HG02943 (cell line): ENCODE results near the gene CSAD.
"Not testable (repeated sequence)": the region's sequence is repeated elsewhere in the genome, so short reads cannot be mapped to it uniquely, and the experiment has no call there.

Experiments
- ATAC-seq: cut with Tn5 transposase; IDR thresholded peaks from one replicate; pipeline ENCODE4 v1.9.1; 2021; ENCODE audit warnings: mild to moderate bottlenecking, low read depth, moderate library complexity; ENCODE audit not compliant: unreplicated experiment

Gene CSAD

DNA sequence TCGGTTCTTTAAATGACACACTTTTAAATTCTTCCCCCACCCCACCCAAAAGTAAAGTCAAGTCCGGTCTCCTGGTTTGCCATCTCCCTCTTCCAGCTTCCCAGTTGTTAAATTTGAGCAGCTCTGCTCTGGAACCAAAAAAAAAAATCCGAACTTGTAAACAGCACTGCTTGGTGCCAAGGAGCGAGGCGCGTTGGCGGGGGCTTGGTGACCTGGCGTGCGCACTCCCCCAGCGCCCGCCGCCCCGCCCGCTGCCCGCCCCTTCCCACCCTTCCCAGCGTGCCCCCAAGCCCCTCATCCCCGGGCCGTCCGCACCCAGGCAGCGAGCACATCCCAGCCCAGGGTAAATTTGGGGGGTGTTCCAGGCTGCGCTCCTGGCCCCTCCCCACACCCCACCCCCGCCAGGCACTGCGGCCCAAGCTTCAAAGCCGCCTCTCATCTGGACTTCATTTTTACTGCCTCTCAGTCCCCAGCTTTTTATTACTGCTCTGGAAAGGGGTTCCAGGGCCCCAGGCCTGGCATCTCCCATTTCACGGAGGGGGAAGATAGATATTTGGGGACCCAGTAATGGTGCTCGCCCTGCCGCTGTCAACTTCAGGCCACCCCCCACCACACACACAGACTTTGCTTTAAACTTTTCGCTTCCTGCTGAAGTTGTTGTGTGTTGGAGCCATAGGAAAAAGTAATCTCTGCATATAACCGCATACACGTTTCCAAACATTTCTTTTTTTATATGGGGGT lies 38.0 kb upstream of the CSAD start:
- no peak for ATAC-seq

GRCh38 chr12:53217931-53218307 lies 37.2 kb upstream of the CSAD start:
- no peak for ATAC-seq

DNA sequence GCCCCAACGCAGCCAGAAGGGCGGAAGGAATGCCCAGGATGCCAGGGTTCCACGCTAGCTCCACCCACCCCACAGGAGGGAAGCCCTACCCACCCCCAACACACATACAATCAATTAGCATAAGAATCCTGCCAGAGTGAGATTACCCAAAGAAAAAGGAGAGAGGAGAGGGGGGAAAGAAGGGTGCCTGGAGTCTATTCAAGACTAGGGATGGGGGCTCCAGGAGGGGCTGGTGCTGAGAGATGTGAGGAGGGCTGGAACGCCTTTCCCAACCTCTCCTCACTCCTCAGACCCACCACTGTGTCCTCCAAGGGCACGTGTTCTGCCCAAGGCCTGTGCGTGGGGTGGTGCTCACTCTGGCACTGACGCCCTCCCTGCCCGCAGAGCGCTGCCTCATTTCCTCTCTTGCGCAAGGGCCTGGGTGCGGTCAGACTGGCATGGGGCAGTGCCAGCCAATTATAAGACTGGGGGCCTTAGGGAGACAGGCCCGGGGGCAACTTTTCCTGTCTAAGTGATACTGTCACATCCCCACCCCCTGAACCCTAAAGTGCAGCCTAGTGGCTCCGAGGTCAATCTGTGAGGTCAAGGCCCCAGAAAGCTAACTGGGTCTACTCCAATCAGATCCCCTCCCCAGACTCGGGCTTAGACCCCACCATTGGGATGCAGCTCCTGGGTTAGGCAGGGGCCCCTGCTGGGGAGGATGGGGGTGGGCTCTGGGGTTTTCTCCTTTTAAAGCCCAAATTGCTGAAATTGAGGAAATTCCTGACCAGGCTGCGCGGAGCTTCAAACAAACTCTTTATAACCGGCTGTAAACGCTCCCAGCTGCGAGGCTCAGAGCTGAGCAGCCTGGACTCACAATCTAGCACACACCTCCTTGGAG lies 36.6 kb upstream of the CSAD start:
- ATAC-seq = no peak

DNA sequence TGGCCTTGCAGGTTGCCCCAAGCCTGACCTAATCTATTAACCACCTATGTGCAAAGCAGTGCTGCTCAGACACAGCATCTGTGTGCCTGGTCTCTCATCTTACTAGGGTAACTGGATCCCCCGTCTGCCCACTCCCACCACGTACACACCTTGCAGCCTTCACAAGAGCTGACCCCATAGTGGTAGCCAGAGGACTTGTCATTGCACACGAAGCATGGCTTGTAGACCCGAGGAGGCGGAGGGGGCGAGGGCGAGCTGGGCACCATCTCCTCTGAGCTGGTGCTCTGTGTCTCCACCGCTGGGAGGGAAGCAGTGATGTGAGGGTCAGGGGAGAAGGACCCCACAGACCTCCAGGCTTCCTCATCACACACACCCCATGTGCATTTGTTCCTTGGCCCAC lies 34.8 kb upstream of the CSAD start:
- ATAC-seq = no peak

DNA sequence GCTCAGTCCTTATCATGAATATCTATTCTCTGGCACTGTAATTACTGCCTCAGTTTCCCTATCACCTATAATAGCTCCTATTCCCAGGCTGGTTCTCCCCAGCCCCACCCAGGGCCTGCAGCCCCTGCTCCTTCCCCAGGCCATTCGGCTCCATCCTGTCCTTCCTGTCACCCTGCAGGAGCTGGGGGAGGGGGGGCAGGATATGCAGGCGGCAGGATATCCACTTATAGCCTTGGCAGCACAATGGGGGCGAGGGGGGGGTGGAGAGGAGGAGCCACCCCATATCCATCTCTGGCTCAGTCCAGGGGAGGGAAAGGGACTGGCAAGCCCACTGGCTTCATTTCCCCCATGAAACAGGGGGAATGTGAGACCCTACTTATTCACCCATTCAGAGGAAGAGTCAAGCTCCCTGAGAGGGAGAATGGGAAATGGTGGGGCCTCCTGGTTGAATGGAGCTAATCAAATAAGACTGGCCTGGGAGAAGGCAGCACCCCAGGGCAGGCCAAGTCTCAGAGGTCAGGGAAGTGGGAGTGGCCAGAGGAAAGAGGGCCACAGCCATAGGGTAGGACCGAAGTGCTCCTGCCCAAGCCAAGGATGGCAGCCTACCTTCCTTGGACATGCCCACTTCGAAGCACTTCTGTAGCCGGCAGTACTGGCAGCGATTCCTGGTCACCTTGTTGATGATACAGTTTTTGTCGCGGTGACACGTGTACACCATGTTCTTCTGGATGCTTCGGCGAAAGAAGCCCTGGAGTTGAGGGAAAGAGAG lies 34.1 kb upstream of the CSAD start:
- ATAC-seq = no peak

DNA sequence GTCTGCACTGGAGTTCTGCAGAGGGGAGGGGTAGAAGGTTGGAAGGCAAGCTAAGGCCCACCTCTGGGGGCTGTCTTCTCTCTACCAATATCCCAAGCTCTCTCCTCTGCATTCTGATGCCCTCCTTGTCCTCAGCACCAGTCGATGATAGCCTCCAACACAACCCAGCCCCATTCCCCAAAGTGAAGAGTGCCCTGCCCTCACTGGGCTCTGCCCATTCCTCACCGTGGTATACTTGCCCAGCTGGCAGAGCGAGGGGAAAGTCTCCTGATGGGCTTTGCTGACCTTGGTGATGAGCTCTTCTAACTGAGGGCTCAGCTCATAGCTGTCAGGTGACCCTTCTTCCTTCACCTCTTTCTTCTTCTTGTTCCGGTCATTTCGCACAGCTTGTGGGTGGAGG lies 33.5 kb upstream of the CSAD start:
- no peak for ATAC-seq

DNA sequence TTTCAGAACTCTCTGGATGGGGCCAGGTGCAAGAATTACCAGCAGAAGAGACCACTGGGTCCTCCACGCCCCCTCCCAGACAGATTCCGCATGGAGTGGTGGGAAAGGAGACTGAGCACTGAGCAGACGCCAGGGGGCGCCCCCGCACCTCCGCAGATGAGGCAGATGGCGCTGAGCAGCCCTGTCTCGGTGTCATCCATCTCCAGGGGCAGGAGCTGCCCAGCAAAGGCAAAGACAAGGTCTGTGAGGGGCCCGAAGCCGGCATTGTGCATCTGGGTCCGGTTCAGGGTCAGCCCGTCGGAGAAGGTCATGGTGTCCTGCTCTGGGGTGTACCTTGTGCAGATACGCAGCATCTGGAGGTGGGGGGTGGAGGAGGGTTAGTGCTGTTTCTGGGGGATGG lies 32.6 kb upstream of the CSAD start:
- no peak for ATAC-seq

GRCh38 chr12:53212931-53213330 lies 32.2 kb upstream of the CSAD start:
- ATAC-seq = no peak

DNA sequence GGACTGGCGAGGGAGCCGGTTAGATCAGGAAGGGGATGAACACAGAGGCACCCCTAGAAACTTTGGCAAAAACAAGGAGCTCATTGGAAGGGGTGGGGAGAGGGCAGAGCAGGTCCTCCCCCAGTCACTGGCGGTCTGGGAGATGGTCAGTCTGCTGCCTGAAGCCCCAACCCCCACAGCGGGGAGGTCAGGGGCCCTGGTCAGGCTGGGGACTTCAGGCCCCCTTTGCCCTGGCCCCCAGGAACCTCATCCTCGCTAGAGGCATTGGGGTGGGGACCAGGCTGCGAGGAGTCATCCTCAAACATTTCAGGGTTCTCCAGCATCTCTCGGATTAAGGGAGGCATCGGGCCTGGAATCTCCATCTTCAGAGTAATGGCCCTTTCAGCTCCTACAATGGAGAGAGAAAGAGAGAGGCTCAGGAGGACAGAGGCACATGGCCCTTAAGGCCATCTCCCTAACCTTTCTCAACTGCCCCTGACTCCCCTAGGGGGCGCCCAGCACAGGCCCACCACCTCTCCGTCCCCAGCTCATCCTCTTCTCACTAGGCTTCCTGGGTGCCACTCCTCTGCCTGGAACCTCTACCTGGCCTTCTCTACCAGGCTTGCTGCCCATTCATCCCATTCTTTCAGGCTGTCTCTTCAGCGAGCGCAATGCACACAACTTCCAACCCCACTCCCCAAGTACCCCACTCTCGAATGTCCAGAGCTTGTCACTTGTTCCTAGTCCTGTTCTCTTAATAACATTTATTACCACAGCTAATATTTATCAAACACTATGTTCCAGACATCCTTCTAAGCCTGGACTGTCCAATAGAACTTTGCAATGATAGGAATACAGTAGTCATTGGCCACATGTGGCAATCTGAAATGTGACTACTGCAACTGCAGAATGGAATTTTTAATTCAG lies 31.0 kb upstream of the CSAD start:
- ATAC-seq = no peak

- ATAC-seq = no peak
These were observed 30.1 kb upstream of the CSAD start for GRCh38 chr12:53210843-53211242.

DNA sequence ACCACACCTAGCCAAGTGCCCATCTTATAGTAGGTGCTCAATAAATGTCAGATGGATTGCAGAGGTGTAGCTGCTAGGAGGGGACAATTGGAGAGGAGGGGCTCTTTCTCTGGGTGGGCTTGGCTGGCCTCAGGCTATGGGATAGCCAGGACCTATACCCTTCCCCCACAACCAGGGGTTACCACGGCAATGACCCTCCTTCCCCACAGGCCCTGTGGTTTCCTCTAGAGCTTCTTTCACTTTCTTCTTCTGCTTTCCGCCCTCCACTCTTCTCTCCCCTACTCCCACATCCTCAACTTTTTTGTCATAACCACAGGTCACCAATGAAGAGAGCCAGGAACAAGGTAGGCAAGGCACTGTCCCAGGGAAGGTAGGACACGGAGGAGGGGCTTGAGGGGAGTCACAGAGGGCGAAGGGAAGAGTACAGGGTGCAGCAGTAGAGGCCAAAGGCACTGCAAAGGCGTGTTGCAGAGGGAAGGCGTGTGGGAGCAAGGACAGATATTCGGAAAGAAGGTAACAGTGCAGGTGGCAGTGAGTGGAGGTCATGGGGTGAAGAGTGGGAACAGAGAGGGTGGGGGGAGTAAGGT lies 28.2 kb upstream of the CSAD start:
- ATAC-seq = no peak

- no peak for ATAC-seq
These were observed 27.7 kb upstream of the CSAD start for GRCh38 chr12:53208435-53208834.

- no peak for ATAC-seq
These were observed 26.3 kb upstream of the CSAD start, which contains the start of gene ITGB7 for GRCh38 chr12:53207042-53207441. Gene ITGB7 (minus strand): TSS chr12:53207251. CDS start chr12:53200443, 6,808 bp downstream.

DNA sequence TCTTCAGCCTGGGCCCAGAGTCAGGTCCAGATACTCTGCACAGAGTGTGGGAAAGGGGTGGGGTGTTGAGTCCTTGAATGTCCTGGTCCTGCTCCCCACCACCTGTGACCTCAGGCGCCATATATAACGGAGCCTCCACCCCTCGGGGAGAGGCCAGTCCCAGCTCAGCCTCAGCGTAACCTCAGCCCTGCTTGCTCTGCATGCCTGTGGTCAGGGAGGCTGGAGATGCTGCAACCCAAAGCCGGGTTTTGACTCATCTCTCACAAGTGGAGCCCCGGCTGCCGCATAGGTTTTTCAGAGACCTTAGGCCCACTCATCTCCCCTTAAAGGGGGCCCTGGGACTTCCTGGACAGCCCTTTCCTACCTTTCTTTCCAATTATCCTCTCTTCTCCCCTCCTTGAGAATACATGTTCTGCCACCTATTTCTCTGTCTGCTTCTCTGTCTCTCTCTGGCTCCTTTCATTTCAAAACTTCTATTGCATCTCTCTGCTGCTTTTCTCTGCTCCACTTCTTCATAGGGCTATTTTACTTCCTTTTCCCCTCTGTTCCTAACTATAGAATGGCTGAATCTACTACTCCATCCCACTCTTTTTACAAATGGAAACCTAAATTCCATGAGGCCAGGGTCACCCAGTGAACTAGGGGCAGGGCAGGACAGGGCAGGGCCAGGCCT lies 25.2 kb upstream of the CSAD start:
- peak; percentile 57 for ATAC-seq

DNA sequence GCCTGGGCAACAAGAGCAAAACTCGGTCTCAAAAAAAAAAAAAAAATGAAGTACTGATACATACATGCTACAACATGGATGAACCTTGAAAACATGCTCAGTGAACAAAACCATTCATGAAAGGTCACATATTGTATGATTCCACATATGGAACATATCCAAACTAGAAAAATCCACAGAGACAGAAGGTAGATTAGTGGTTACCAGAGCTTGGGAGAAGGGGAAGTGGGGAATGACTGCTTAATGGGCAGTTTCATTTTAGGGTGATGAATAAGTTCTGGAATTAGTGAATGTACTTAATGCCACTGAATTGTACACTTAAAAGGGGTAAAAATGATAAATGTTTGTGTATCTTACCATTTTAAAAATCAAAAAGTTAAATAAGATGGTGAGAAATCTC lies 23.6 kb upstream of the CSAD start:
- no peak for ATAC-seq

DNA sequence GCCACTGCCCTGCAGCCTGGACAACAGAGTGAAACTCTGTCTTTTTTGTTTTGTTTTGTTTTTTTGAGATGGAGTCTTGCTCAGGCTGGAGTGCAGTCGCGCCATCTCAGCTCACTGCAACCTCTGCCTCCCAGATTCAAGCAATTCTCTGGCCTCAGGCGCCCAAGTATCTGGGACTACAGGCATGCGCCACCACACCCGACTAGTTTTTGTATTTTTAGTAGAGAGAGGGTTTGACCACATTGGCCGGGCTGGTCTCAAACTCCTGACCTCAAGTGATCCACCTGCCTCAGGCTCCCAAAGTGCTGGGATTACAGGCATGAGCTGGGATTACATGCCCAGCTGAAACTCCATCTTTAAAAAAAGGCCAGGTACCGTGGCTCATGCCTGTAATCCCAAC lies 21.6 kb upstream of the CSAD start:
- ATAC-seq = not testable (repeated sequence)

GRCh38 chr12:53201639-53202038 lies 20.9 kb upstream of the CSAD start:
- no peak for ATAC-seq

DNA sequence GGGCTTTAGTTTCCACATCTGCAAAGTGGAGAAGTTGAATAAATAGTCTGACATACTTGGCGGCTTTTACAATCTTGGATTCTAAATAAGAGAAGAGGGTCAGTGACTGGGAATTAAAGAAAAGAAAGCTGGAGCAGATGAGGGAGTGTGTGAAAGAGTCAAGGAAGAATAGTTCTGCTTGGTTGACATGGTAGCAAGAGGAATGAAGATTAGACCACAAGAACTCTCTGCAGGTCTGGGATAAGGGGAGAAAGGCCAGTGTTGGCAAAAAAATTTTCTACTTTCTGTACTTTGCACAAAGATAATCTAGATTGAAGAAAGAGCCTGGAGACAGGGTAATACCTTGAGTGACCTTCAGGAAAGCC lies 20.4 kb upstream of the CSAD start:
- ATAC-seq = no peak

GRCh38 chr12:53200458-53201176 lies 19.9 kb upstream of the CSAD start:
- ATAC-seq = no peak
